K562 (cell line): ENCODE data around the gene PRKCE. TPM values are rescaled to one million over a fixed set of nuclear protein-coding genes. Genes with fewer than 3 reads are reported as not detected.

Source experiments
- ATAC-seq: fragments of 200-7000 bp; cut with Tn5 transposase; 3 replicates; pipeline ENCODE4 v1.9.1; 2020; ENCODE audit warnings: moderate library complexity
- BruUV-seq: library from RNA; stranded (reverse); fragments of 400-500 nt; replicated peaks from 2 replicates; lab custom pipeline; 2021; lab: Mats Ljungman, UMichigan
- CTCF ChIA-PET: fragments of 300-600 bp; formaldehyde crosslinking; extraction: SDS; loops from one replicate; lab custom pipeline; 2021; ENCODE audit warnings: low intra/inter-chr PET ratio; lab: Yijun Ruan, JAX
- POLR2A ChIA-PET: fragments of 300-600, 350-650 bp; sonication (Branson Sonifier 250); formaldehyde crosslinking; extraction: SDS; loops from one replicate; lab custom pipeline; 2021; ENCODE audit warnings: antibody characterized with exemption, inconsistent platforms; lab: Yijun Ruan, JAX
- DNase-seq, 4 experiments: peaks; one replicate each; pipeline versions ENCODE4 v3.0.0 to v3.0.0-alpha.2; 2011 to 2018; ENCODE audit warnings: low spot score in 3 of 4, mixed read lengths in 3 of 4; ENCODE audit errors: extremely low read depth in 1 of 4
- FAIRE-seq: peaks from 2 replicates; lab custom pipeline; 2011; peaks lifted over from hg19 to GRCh38; lab: Jason Lieb, UNC
- H2AFZ ChIP-seq: 2 replicates; pipeline ENCODE4 v1.6.0; 2011; ENCODE audit warnings: low read depth, low read length, control low read depth, inconsistent platforms
- H3K27ac ChIP-seq: fragments of 200-600 bp; 3 replicates; pipeline ENCODE4 v1.8.0; 2011; ENCODE audit warnings: low read depth, mild to moderate bottlenecking, control low read depth, inconsistent platforms, low read length, moderate library complexity, mixed read lengths; ENCODE audit errors: extremely low read depth
- H3K27me3 ChIP-seq, 2 experiments: fragments of 300-600 bp in 1 of 2; 2 replicates in 1 of 2; 3 replicates in 1 of 2; pipeline versions ENCODE4 v1.6.0 to v1.8.0; 2011; ENCODE audit warnings: inconsistent platforms in 2 of 2, low read length in 2 of 2, mild to moderate bottlenecking in 1 of 2, mixed read lengths in 1 of 2, moderate library complexity in 1 of 2; ENCODE audit not compliant: control insufficient read depth in 2 of 2, insufficient read depth in 2 of 2
- H3K36me3 ChIP-seq: fragments of 300-600 bp; 3 replicates; pipeline ENCODE4 v1.8.0; 2011; ENCODE audit warnings: mild to moderate bottlenecking, low read length, inconsistent platforms; ENCODE audit not compliant: control insufficient read depth, insufficient read depth
- H3K4me1 ChIP-seq, 2 experiments: fragments of 200-600 bp in 1 of 2; replicated peaks in 1 of 2; 2 replicates in 1 of 2; 3 replicates in 1 of 2; pipeline versions ENCODE4 v1.5.1 to v1.8.0; 2011; ENCODE audit warnings: inconsistent platforms in 2 of 2, low read length in 2 of 2, mild to moderate bottlenecking in 1 of 2, mixed read lengths in 1 of 2, moderate library complexity in 1 of 2; ENCODE audit not compliant: control insufficient read depth in 2 of 2, insufficient read depth in 2 of 2
- H3K4me2 ChIP-seq: 2 replicates; pipeline ENCODE4 v1.6.1; 2011; ENCODE audit warnings: low read length, control low read depth, inconsistent platforms, mixed read lengths; ENCODE audit not compliant: insufficient read depth
- H3K4me3 ChIP-seq: fragments of 200-600 bp; sonication (generic), shearing (Covaris generic); 2 replicates; pipeline ENCODE4 v1.5.1; 2016; ENCODE audit warnings: control low read depth, inconsistent platforms
- H3K79me2 ChIP-seq: fragments of 200-600 bp; 3 replicates; pipeline ENCODE4 v1.8.0; 2011; ENCODE audit warnings: low read length, inconsistent platforms; ENCODE audit not compliant: control insufficient read depth, insufficient read depth
- H3K9ac ChIP-seq, 2 experiments: 2 replicates each; pipeline versions ENCODE4 v1.6.0 to v1.6.1; 2011; ENCODE audit warnings: low read depth in 2 of 2, low read length in 2 of 2, control low read depth in 1 of 2, inconsistent platforms in 1 of 2, mild to moderate bottlenecking in 1 of 2, mixed read lengths in 1 of 2; ENCODE audit not compliant: insufficient read depth in 1 of 2
- H3K9me1 ChIP-seq: one replicate; pipeline ENCODE4 v1.6.0; 2011; ENCODE audit warnings: inconsistent platforms, mild to moderate bottlenecking, low read length, moderate library complexity; ENCODE audit not compliant: control insufficient read depth, insufficient read depth
- H3K9me3 ChIP-seq: replicated peaks from 2 replicates; pipeline ENCODE4 v1.5.1; 2011; ENCODE audit warnings: low read depth, low read length, inconsistent platforms; ENCODE audit not compliant: control insufficient read depth, insufficient read depth
- H4K20me1 ChIP-seq: replicated peaks from 2 replicates; pipeline ENCODE4 v1.6.1; 2011; ENCODE audit warnings: low read length, inconsistent platforms, mixed read lengths; ENCODE audit not compliant: control insufficient read depth, insufficient read depth
- C11orf30 ChIP-seq: fragments of 450-650 bp; IDR thresholded peaks from 2 replicates; pipeline ENCODE4 v1.6.1; 2016; ENCODE audit warnings: low read depth, mild to moderate bottlenecking
- ELF2 ChIP-seq: fragments of 250-450 bp; sonication (Bioruptor Pico); IDR thresholded peaks from 2 replicates; pipeline ENCODE4 v1.5.0; 2021; ENCODE audit warnings: mild to moderate bottlenecking
- FOSL1 ChIP-seq: fragments of 200-800 bp; sonication (Bioruptor generic); conservative IDR thresholded peaks from 2 replicates; pipeline ENCODE4 v1.6.1; 2016; ENCODE audit warnings: missing genetic modification characterization, missing compliant biosample characterization
- GTF2F1 ChIP-seq: IDR thresholded peaks from 2 replicates; pipeline ENCODE4 v1.6.1; 2011; ENCODE audit warnings: low read depth, low read length, improper control_type of control experiment
- HNRNPLL ChIP-seq: fragments of 200-400 bp; formaldehyde crosslinking; IDR thresholded peaks from 2 replicates; pipeline ENCODE4 v1.6.1; 2017; ENCODE audit warnings: low read length, low read depth, mild to moderate bottlenecking; ENCODE audit not compliant: poor library complexity, severe bottlenecking
- KLF6 ChIP-seq: fragments of 250-450 bp; sonication (Bioruptor Pico); IDR thresholded peaks from 2 replicates; pipeline ENCODE4 v1.4.0; 2020; ENCODE audit warnings: mild to moderate bottlenecking, moderate library complexity, borderline replicate concordance
- MAFG ChIP-seq: fragments of 450-650 bp; conservative IDR thresholded peaks from 2 replicates; pipeline ENCODE4 v1.6.1; 2016; ENCODE audit warnings: missing genetic modification characterization, missing compliant biosample characterization
- PHF20 ChIP-seq: fragments of 450-650 bp; IDR thresholded peaks from 2 replicates; pipeline ENCODE4 v1.6.1; 2018; ENCODE audit not compliant: partially characterized antibody
- PKNOX1 ChIP-seq: fragments of 450-650 bp; IDR thresholded peaks from 2 replicates; pipeline ENCODE4 v1.6.1; 2016
- RBM14 ChIP-seq: fragments of 200-400 bp; formaldehyde crosslinking; IDR thresholded peaks from 2 replicates; pipeline ENCODE4 v1.6.1; 2018; ENCODE audit warnings: low read depth, mild to moderate bottlenecking, low read length, moderate library complexity, borderline replicate concordance; ENCODE audit not compliant: insufficient read depth
- RHOXF2B ChIP-seq: fragments of 250-450 bp; sonication (Bioruptor Pico); conservative IDR thresholded peaks from 2 replicates; pipeline ENCODE4 v1.5.1; 2021
- ZNF316 ChIP-seq: fragments of 450-650 bp; IDR thresholded peaks from 2 replicates; pipeline ENCODE4 v1.6.1; 2016
- ZNF324 ChIP-seq: fragments of 250-450 bp; sonication (Bioruptor Pico); IDR thresholded peaks from 2 replicates; pipeline ENCODE4 v1.4.0; 2020; ENCODE audit warnings: mild to moderate bottlenecking
- WGBS: fragments of 100-300 bp; shearing (Covaris generic); methylation state at CpG from one replicate; pipeline ENCODE4 v1.1.6; 2016; ENCODE audit warnings: low coverage, mixed read lengths; ENCODE audit not compliant: insufficient coverage; ENCODE audit errors: missing lambda C conversion rate; 5-methylcytosine and 5-hydroxymethylcytosine counted together
- in situ Hi-C: fragments of 300-500 bp; cut with MboI; formaldehyde crosslinking; loops from 4 replicates; pipeline ENCODE4 v1.15.0; 2018; ENCODE audit warnings: inconsistent platforms, mixed read lengths
- intact Hi-C: fragments of 100-400 bp; cut with micrococcal nuclease; formaldehyde crosslinking; loops from 2 replicates; pipeline ENCODE4 v1.14.2; 2022
- polyA plus RNA-seq, 8 experiments: library from polyadenylated mRNA; depleted of rRNA in 4 of 8; stranded (reverse) in 5 of 8; unstranded in 3 of 8; fragments of >200 nt; fragmentation: Nextera tagmentation in 2 of 8; fragmentation: Illumina TruSeq in 1 of 8; extraction: Ambion mirVana in 2 of 8; extraction: Trizol in 1 of 8; gene quantifications; 2 replicates each; pipeline versions ENCODE4 v1.2.1 to v1.2.3, GENCODE V29; 2011 to 2014; ENCODE audit warnings: inconsistent platforms in 1 of 8, missing spikeins in 1 of 8
- total RNA-seq, 7 experiments: library from RNA; depleted of rRNA in 6 of 7; stranded (reverse); fragments of >200 nt in 6 of 7; fragmentation: Illumina TruSeq in 2 of 7; extraction: Trizol in 2 of 7; gene quantifications; 2 replicates each; pipeline versions ENCODE4 v1.2.1 to v1.2.3, GENCODE V29; 2011 to 2021; ENCODE audit warnings: low replicate concordance in 1 of 7

Gene PRKCE
- total and polyA plus RNA-seq, 9 of the 15 experiments (the other 6 are each of a cell fraction or from before 2014, with no cell fraction given), result 0.06 to 1.0 (median 0.22) TPM; not detected in 1

GRCh38 chr2:46036929-46037328 lies 385.5 kb downstream of the PRKCE start:
- 2% methylated on average over 6 of the region's 7 CpGs for WGBS
- H3K27me3 ChIP-seq, result peaks cover 18 to 55% of the 10 kb centered on the region in 2 experiments
- no TSS peak for BruUV-seq
- H3K4me2 ChIP-seq, result no peak overlapping the region
- ATAC-seq, result no peak
- H3K36me3 ChIP-seq, result no peaks in the 10 kb centered on the region
- H3K9me3 ChIP-seq, result no peaks in the 10 kb centered on the region
- no peak overlapping the region for H2AFZ ChIP-seq
- no peaks in the 10 kb centered on the region for H3K9me1 ChIP-seq
- peak; percentile 60; the same call in 1 of the 2 replicates for TF ChIP-seq ZNF316
- TF ChIP-seq FOSL1, result peak; percentile 58
- TF ChIP-seq MAFG, result peak; percentile 43
- TF ChIP-seq C11orf30, result peak; percentile 31; the same call in 1 of the 2 replicates
- TF ChIP-seq ZNF324 (CRISPR knock-in tag), result no peak
- TF ChIP-seq, all 486 proteins: peak for 4
- ChIA-PET POLR2A (no interaction called here), CTCF (no interaction called here)
- Histone ChIP-seq H3K27ac (no peak overlapping the region), H3K4me3 (no peak overlapping the region), H3K4me1 (no peaks in the 10 kb centered on the region), H4K20me1 (0 out of 2 replicates have a peak, but pooled peaks cover 4% of the 10 kb centered on the region), H3K9ac (no peak overlapping the region), H3K79me2 (no peaks in the 10 kb centered on the region)
- intact Hi-C loops, result no loop called here
- FAIRE-seq, result no peak
- in situ Hi-C loops, result no loop called here
- no peak for DNase-seq

- Histone ChIP-seq H3K4me2 (no peak overlapping the region), H3K9me3 (no peaks in the 10 kb centered on the region), H3K4me3 (no peak overlapping the region), H3K9me1 (no peaks in the 10 kb centered on the region), H3K36me3 (no peaks in the 10 kb centered on the region), H3K27ac (no peak overlapping the region), H2AFZ (no peak overlapping the region), H3K27me3 (peaks cover 18 to 33% of the 10 kb centered on the region in 2 experiments; a peak in 4 of 5 replicates), H3K79me2 (no peaks in the 10 kb centered on the region), H3K9ac (no peak overlapping the region), H3K4me1 (no peaks in the 10 kb centered on the region), H4K20me1 (0 out of 2 replicates have a peak, but pooled peaks cover under 1% of the 10 kb centered on the region)
- in situ Hi-C loops (no loop called here), intact Hi-C loops (no loop called here)
- ATAC-seq (no peak), FAIRE-seq (no peak), DNase-seq (no peak)
- no TSS peak for BruUV-seq
- 4% methylated on average over 4 of the region's 4 CpGs for WGBS
- ChIA-PET POLR2A (no interaction called here), CTCF (no interaction called here)
- no peak for TF ChIP-seq RHOXF2B (CRISPR knock-in tag)
- TF ChIP-seq HNRNPLL, result no peak
- no peak for TF ChIP-seq PKNOX1
- no peak for TF ChIP-seq GTF2F1
- no peak for TF ChIP-seq ELF2 (CRISPR knock-in tag)
- no peak for TF ChIP-seq KLF6
- no peak for TF ChIP-seq RBM14
- TF ChIP-seq PHF20, result no peak
Measured at GRCh38 chr2:46039543-46040303, 388.2 kb downstream of the PRKCE start.
